ENCODE measurements around the gene PCDHGA1.
"Not testable (repeated sequence)": the region's sequence is repeated elsewhere in the genome, so short reads cannot be mapped to it uniquely, and the experiment has no call there.

Gene PCDHGA1

DNA sequence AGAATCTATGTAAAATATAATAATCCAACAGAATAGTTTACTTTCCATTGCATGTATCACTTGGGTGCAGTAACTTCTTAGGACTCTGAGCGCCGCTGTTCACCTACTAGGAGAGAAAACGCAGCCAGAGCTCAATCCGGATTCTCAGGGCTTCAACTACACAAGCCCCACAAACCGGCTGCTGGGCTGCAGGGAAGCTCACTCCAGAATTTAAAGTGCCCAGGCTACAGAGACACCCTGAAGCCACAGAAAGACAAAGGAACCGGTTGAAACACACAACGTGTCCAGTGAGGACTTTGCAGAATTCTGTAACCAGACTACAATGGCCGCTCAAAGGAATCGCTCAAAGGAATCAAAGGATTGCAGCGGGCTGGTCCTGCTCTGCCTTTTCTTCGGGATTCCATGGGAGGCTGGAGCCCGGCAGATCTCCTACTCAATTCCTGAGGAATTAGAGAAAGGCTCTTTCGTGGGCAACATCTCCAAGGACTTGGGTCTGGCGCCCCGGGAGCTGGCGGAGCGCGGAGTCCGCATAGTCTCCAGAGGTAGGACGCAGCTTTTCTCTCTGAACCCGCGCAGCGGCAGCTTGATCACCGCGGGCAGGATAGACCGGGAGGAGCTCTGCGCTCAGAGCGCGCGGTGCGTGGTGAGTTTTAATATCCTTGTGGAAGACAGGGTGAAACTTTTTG is 82.7 kb downstream of the PCDHGA1 start, which contains the start of gene PCDHGA10:
Gene PCDHGA10, plus strand, starts transcription at position 134 of the 686 bp plus-strand sequence. Its CDS starts 189 bp downstream, at position 323.
- DNase-seq = peak; percentile 65

DNA sequence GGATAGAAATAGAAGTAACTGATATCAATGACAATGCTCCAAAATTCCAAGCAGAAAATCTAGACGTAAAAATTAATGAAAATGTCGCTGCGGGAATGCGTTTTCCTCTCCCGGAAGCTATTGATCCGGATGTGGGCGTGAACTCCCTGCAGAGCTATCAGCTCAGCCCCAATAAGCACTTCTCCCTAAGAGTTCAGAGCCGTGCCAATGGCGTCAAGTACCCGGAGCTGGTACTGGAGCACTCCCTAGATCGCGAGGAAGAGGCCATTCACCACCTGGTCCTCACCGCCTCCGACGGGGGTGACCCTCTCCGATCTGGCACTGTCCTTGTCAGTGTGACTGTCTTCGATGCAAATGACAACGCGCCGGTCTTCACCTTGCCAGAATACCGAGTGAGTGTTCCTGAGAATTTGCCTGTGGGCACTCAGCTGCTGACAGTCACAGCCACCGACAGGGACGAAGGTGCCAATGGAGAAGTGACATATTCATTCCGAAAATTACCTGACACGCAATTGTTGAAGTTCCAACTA is 83.3 kb downstream of the PCDHGA1 start:
- DNase-seq = no peak

DNA sequence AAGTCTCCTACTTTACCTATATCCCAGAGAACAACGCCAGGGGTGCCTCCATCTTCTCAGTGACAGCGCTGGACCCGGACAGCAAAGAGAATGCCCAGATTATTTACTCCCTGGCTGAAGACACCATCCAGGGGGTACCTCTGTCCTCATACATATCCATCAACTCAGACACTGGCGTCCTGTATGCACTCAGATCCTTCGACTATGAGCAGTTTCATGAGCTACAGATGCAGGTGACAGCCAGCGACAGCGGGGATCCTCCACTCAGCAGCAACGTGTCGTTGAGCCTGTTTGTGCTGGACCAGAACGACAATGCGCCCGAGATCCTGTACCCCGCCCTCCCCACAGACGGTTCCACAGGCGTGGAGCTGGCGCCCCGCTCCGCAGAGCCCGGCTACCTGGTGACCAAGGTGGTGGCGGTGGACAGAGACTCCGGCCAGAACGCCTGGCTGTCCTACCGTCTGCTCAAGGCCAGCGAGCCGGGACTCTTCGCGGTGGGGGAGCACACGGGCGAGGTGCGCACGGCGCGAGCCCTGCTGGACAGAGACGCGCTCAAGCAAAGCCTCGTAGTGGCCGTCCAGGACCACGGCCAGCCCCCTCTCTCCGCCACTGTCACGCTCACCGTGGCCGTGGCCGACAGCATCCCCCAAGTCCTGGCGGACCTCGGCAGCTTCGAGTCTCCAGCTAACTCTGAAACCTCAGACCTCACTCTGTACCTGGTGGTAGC is 84.4 kb downstream of the PCDHGA1 start:
- not testable (repeated sequence) for DNase-seq

DNA sequence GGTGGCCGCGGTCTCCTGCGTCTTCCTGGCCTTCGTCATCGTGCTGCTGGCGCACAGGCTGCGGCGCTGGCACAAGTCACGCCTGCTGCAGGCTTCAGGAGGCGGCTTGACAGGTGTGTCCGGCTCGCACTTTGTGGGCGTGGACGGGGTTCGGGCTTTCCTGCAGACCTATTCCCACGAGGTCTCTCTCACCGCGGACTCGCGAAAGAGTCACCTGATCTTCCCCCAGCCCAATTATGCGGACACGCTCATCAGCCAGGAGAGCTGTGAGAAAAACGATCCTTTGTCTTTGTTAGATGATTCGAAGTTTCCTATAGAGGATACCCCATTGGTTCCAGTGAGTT is 84.9 kb downstream of the PCDHGA1 start:
- DNase-seq = not testable (repeated sequence)

- DNase-seq = peak; percentile 75
These were observed 87.3 kb downstream of the PCDHGA1 start, which contains the start of gene PCDHGB7 for GRCh38 chr5:141417494-141418172. Gene PCDHGB7, plus strand, starts transcription at chr5:141417677. Its CDS starts 183 bp downstream, at chr5:141417860.

- no peak for DNase-seq
These were observed 89.0 kb downstream of the PCDHGA1 start for GRCh38 chr5:141419074-141419880.

GRCh38 chr5:141420855-141421488 is 90.7 kb downstream of the PCDHGA1 start, which contains the start of gene PCDHGA11:
Gene PCDHGA11, plus strand, starts transcription at chr5:141421051. Its CDS starts 177 bp downstream, at chr5:141421228.
- DNase-seq = peak; percentile 69

- no peak for DNase-seq
These were observed 91.2 kb downstream of the PCDHGA1 start for GRCh38 chr5:141421489-141421855.

DNA sequence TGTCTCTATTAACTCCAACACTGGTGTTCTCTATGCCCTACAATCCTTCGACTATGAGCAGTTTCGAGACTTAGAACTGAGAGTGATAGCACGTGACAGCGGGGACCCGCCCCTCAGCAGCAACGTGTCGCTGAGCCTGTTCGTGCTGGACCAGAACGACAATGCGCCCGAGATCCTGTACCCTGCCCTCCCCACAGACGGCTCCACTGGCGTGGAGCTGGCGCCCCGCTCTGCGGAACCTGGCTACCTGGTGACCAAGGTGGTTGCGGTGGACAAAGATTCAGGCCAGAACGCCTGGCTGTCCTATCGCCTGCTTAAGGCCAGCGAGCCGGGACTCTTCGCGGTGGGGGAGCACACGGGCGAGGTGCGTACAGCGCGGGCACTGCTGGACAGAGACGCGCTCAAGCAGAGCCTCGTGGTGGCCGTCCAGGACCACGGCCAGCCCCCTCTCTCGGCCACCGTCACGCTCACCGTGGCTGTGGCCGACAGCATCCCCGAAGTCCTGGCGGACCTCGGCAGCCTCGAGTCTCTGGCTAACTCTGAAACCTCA is 92.5 kb downstream of the PCDHGA1 start:
- no peak for DNase-seq

DNA sequence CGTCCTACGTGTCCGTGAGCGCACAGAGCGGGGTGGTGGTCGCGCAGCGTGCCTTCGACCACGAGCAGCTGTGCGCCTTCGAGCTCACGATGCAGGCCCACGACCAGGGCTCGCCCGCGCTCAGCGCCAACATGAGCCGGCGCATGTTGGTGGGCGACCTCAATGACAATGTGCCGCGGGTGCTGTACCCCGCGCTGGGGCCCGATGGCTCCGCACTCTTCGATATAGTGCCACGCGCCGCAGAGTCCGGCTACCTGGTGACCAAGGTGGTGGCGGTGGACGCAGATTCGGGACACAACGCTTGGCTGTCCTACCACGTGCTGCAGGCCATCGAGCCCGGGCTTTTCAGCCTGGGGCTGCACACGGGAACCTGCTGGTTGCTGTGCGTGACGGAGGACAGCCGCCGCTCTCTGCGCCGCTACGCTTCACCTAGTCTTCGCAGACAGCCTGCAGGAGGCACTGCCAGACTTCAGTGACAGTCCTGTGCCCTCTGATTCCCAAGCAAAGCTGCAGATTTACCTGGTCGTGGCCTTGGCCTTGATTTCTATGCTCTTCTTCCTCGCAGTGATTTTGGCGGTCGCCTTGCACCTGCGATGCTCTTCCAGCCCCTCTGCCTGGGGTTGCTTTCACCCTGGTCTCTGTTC is 97.6 kb downstream of the PCDHGA1 start:
- DNase-seq = no peak

DNA sequence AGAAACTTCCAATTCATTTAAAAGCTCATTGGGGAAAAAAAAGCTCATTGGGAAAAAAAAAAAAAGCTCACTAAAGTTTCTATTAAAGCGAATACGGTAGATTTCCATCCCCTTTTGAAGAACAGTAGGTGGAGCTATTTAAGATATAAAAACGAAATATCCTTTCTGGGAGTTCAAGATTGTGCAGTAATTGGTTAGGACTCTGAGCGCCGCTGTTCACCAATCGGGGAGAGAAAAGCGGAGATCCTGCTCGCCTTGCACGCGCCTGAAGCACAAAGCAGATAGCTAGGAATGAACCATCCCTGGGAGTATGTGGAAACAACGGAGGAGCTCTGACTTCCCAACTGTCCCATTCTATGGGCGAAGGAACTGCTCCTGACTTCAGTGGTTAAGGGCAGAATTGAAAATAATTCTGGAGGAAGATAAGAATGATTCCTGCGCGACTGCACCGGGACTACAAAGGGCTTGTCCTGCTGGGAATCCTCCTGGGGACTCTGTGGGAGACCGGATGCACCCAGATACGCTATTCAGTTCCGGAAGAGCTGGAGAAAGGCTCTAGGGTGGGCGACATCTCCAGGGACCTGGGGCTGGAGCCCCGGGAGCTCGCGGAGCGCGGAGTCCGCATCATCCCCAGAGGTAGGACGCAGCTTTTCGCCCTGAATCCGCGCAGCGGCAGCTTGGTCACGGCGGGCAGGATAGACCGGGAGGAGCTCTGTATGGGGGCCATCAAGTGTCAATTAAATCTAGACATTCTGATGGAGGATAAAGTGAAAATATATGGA is 100.2 kb downstream of the PCDHGA1 start, which contains the start of gene PCDHGA12:
Gene PCDHGA12, plus strand, starts transcription at position 176 of the 782 bp plus-strand sequence. Its CDS starts 253 bp downstream, at position 429.
- peak; percentile 50 for DNase-seq

- DNase-seq = no peak
These were observed 101.0 kb downstream of the PCDHGA1 start for GRCh38 chr5:141431286-141431685.

GRCh38 chr5:141432308-141432707 is 102.0 kb downstream of the PCDHGA1 start:
- DNase-seq = not testable (repeated sequence)

DNA sequence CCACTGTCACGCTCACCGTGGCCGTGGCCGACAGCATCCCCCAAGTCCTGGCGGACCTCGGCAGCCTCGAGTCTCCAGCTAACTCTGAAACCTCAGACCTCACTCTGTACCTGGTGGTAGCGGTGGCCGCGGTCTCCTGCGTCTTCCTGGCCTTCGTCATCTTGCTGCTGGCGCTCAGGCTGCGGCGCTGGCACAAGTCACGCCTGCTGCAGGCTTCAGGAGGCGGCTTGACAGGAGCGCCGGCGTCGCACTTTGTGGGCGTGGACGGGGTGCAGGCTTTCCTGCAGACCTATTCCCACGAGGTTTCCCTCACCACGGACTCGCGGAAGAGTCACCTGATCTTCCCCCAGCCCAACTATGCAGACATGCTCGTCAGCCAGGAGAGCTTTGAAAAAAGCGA is 102.4 kb downstream of the PCDHGA1 start:
- DNase-seq = not testable (repeated sequence)

- DNase-seq = no peak
These were observed 103.7 kb downstream of the PCDHGA1 start for GRCh38 chr5:141434006-141434405.

- no peak for DNase-seq
These were observed 106.9 kb downstream of the PCDHGA1 start for GRCh38 chr5:141437221-141437620.

DNA sequence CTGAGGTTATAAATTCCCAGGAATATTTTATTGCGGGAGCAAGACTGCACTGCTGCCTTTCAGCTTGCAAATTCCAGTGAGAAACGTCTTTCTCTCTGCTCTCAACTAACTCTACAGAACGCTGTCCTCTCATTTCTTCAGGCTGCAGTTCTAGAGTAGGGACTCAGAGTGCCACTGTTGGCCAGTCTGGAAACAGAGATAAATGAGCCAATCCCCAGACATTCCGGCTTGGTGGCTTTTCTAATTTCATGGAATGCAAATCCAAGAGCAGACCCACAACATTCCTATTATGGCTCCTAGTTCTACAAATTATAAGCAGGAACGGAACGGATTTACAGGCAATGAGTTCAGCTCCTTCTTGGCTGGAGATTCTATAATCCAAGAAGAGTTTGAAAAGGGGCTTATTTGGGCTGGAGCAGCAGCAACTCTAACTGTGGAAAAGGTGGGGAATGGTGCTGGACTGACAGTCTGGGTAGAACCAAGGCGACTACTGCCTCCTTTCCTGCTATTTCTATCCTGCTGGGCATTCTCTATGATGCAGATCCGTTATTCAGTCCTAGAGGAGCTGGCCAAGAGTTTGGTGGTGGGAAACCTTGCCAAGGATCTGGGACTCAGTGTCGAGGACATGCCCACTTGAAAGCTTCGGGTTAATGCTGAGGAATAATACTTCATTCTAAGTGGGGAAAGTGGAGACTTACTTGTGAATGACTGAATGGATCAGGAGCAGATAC is 109.3 kb downstream of the PCDHGA1 start:
- DNase-seq = no peak

- DNase-seq = no peak
These were observed 110.0 kb downstream of the PCDHGA1 start for GRCh38 chr5:141440341-141440740.

- DNase-seq = no peak
These were observed 111.4 kb downstream of the PCDHGA1 start for GRCh38 chr5:141441571-141442170.
